OCI-LY3 (cell line): ENCODE measurements around the gene CDPF1.

ENCODE experiments used
- EZH2phosphoT487 ChIP-seq: fragments of 200-600 bp; shearing (Covaris generic); IDR thresholded peaks from 2 replicates; pipeline ENCODE4 v1.6.1; 2018; ENCODE audit warnings: antibody characterized with exemption, mixed run types, low read depth
- TF ChIP-seq, protein P1 (sequence below): fragments of 200-600, 300-600 bp; sonication (generic); IDR thresholded peaks from 2 replicates; pipeline ENCODE4 v1.5.1; 2014; ENCODE audit warnings: antibody characterized with exemption, low read length, low read depth

DNA sequence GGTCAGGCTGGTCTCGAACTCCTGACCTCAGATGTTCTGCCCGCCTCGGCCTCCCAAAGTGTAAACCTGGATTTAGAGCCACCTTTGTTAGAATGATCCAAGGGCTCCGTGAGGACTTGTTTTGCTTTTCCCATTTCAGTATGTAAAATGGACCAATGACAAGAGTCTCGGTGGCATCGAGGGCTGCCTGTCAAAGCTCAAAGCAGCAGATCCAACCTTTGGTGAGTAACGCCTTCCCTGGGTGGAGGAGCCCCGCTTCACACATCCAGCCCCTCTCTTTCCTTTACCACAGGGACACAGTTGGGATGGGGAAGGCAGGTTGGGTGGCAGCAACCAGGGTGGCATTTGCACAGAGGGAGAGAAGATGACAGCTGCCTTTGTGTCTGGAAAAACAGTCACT lies 22.1 kb upstream of the CDPF1 start:
- TF ChIP-seq, protein P1, sequence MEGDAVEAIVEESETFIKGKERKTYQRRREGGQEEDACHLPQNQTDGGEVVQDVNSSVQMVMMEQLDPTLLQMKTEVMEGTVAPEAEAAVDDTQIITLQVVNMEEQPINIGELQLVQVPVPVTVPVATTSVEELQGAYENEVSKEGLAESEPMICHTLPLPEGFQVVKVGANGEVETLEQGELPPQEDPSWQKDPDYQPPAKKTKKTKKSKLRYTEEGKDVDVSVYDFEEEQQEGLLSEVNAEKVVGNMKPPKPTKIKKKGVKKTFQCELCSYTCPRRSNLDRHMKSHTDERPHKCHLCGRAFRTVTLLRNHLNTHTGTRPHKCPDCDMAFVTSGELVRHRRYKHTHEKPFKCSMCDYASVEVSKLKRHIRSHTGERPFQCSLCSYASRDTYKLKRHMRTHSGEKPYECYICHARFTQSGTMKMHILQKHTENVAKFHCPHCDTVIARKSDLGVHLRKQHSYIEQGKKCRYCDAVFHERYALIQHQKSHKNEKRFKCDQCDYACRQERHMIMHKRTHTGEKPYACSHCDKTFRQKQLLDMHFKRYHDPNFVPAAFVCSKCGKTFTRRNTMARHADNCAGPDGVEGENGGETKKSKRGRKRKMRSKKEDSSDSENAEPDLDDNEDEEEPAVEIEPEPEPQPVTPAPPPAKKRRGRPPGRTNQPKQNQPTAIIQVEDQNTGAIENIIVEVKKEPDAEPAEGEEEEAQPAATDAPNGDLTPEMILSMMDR, result no peak
- TF ChIP-seq EZH2phosphoT487, result no peak
